ELF-1 (cell line): ENCODE results near the gene RRM2.
"Not testable (repeated sequence)": the region's sequence is repeated elsewhere in the genome, so short reads cannot be mapped to it uniquely, and the experiment has no call there.

Source experiments
- DNase-seq: peaks from one replicate; pipeline ENCODE4 v3.0.0-alpha.2; 2016; ENCODE audit warnings: low read depth, low spot score

The RRM2 gene

DNA sequence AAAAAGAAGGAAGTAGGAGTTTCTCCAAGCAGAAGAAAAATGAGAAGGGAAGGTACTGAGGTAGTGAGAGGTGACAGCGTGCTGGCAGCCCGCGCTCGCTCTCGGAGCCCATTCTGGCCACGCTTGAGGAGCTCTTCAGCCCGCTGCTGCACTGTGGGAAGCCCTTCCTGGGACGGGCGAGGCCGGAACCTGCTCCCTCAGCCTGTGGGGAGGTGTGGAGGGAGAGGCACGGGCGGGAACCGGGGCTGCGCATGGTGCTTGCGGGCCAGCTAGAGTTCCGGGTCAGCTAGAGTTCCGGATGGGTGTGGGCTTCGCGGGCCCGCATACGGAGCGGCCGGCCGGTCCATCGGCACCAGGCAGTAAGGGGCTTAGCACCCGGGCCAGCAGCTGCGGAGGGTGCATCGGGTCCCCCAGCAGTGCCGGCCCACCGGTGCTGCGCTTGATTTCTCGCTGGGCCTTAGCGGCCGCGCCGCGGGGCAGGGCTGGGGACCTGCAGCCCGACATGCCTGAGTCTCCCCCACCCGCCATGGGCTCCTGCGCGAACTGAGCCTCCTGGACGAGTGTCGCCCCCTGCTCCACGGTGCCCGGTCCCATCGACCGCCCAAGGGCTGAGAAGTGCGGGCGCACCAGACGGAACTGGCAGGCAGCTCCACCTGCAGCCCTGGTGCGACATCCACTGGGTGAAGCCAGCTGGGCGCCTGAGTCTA lies 31.2 kb upstream of the RRM2 start:
- no peak for DNase-seq

DNA sequence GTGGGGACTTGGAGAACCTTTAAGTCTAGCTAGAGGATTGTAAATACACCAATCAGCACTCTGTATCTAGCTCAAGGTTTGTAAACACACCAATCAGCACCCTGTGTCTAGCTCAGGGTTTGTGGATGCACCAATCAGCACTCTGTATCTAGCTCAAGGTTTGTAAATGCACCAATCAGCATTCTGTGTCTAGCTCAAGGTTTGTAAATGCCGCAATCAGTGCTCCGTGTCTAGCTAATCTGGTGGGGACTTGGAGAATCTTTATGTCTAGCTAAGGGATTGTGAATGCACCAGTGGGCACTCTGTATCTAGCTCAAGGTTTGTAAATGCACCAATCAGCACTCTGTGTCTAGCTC lies 30.7 kb upstream of the RRM2 start:
- DNase-seq = not testable (repeated sequence)

DNA sequence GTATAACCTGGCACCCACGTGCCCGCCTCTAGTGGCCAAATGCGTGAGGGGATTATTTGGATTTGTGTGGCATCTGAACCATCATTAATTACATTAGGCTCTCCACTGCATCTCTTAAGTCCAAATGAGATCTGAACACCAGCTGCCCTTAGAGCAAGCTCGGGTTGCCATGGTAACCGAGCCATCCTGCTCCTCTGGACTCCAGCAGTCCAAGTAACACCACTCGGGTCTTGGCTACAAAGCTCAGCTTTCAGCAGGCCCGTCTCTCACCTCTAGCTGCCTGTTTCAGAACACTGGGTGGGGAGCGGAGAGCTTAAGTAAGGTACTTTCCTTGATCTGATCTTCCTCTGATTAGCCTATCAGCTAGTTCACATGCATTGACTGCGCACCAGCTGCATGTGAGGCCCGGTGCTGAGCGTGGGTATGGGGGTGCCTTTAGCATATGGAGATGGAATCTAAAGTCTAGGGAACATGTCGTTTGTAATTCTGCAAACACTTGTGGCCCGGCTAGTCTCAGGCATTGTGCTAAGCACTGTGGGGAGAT lies 28.2 kb upstream of the RRM2 start:
- no peak for DNase-seq

DNA sequence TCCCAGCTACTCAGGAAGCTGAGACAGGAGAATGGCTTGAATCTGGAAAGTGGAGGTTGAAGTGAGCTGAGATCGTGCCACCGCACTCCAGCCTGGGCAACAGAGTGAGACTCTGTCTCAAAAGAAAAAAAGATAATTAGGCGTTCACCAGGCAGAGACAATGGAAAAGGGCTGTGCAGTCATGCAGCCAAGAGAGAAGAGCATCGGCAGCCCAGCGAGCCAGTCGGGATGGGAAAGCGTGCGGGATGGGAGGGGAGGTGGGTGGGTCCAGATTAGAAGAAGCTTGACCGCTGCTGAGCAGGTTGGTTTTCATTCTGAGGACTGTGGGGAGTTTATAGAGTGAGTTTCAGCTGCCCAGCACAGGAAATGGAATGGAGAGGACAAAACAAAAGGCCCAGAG lies 27.4 kb upstream of the RRM2 start:
- no peak for DNase-seq

DNA sequence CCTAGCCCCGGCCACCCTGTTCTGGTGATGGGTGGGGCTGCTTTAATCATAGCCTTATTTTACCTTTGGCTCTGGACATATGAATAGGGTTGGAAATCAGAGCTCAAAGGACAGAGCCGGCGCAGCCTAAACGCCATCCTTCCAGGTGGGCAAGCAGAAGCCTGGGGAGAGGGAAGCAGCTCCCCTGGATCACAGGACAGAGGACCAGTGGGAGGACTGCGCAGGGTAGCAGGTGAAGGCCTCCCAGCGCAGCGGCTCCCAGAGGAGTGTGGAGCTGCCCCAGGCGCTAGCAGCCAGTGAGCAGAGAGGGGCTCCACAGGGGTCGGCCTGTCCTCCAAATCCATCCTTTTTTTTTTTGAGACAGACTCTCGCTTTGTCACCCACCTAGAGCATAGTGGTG lies 25.9 kb upstream of the RRM2 start:
- DNase-seq = no peak

DNA sequence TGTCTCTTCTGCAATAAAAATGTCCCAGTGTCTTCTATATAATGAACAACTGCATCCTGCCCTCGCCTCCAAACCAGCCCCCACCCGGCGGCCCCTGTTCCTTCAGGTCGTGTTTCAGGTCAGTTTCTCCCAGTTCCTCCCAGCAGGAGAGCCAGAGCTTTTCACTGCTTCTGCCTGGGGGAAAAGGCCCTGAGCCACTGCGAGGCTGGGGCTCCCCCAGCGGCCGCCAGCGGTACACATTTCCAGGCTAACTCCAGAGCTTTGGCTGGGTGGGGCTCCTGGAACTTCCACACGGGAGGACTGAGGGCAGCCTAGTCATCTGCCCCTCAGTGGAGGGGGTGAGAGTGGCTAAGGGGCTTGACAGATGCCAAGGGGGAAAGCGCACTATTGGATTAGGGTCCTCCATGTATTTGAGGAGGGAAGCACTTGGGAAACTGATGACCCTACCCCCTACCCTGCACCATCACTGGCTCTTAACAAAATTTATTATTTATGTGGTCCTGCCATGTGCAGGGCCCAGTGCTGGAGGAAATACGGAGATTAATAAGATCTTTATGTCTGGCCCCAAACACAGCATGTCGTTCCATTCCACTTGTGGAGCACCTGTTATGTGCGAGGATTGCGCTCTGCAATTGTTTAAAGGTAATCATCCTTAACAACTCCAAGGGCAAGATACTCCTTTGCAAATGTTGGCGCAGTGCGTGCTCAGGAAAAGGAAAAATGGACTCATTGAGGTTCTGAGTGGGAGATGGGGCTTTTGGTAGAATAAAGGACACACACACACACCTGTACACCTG lies 25.0 kb upstream of the RRM2 start:
- DNase-seq = peak; percentile 90

DNA sequence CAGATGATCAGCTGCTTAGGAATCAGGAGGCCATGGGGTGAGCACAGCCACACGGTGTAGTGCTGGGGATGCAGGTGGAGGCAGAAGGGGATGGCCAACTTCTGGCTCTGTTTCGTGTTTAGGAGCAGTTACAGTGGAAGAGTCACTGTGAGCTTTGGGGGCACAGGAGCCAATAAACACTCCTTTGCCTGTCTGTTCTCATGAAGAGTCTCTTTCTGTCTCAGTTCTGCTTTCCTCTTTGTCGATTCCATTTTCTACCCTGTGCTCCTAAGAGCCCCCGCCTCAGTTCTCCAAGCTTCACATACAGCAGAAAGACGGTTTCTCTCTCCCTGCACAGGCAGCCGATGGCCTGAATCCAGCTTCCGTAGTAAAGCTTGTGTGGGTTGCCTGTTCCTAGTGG lies 21.0 kb upstream of the RRM2 start:
- DNase-seq = no peak

DNA sequence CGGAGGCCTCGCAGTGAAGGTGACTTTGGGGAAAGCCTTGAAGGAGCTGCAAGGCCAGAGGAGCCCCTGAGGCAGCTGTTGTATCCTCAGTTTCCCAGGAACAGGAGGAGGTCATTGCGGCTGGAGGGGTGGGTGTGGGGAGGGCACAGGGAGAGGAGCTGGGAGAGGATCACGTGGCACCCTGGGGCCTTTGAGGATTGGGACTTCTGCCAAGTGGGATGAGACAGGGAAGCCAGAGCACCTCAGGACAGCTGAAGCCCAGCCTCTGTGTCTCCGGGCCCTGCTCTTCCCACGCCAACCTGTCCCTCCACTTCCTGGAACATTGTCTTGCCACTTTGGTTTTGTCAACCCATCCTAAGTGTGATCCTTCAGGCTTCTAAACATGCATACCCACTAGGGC lies 19.4 kb upstream of the RRM2 start:
- DNase-seq = no peak

DNA sequence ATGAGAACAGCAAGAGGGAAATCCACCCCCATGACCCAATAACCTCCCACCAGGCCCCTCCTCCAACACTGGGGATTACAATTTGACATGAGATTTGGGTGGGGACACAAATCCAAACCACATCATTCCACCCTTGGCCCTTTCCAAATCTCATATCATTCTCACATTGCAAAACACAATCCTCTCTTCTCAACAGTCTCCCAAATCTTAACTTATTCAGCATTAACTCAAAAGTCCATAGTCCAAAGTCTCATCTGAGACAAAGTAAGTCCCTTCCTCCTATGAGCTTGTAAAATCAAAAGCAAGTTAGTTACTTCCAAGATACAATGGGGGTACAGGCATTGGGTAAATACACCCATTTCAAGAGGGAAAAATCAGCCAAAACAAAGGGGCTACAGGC lies 17.6 kb upstream of the RRM2 start:
- DNase-seq = not testable (repeated sequence)

DNA sequence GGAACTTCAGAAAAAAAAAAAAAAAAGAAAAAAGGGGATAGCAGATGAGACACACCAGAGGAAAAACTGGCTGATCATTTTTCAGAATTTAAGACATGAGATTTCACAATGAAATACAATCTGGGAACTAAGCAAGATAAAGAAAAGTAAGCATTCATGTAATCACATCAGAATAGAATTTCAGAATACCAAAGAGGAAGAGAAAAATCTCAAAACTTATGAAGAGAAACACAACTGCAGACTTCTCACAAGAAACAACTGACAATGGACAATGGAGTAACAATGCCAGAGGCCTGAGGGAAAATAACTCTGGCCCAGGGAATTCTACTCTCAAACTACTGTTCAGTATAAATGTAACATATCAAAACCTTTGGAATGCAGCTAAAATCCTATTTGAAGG lies 13.2 kb upstream of the RRM2 start:
- DNase-seq = no peak

DNA sequence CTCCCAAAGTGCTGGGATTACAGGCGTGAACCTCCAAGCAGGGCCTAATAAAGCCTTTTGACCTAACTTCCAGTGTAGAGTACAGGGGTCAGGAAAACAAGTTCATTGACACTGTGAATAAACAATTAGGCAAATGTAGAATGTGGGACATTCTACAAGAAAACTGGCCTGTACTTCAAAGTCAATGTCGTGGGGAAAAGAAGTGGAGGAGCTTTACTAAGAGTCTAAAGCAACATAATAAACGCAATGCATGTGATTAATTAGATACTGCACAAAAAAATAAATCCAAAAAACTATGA lies 3.6 kb upstream of the RRM2 start:
- no peak for DNase-seq

DNA sequence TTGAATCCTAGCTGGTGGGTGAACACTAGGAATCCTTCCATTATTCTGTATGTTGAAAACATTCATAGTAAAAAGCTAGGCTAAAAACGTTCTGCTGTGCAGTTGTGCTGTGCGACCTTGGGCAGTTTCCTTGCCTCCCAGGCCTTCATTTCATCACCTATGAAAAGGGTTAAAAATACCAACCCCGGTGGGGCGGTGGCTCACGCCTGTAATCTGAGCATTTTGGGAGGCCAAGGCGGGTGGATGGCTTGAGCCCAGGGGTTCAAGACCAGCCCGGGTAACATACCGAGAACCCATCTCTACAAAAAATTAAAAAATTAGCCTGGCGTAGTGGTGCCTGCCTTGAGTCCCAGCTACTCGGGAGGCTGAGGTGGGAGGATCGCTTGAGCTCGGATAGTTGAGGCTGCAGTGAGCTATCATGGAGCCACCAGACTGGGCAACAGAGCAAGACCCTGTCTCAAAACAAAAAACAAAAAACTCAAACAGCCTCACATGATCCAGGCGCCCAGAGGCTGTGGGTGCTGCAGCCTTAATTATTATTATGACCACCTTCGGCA lies 2.9 kb upstream of the RRM2 start:
- DNase-seq = no peak

DNA sequence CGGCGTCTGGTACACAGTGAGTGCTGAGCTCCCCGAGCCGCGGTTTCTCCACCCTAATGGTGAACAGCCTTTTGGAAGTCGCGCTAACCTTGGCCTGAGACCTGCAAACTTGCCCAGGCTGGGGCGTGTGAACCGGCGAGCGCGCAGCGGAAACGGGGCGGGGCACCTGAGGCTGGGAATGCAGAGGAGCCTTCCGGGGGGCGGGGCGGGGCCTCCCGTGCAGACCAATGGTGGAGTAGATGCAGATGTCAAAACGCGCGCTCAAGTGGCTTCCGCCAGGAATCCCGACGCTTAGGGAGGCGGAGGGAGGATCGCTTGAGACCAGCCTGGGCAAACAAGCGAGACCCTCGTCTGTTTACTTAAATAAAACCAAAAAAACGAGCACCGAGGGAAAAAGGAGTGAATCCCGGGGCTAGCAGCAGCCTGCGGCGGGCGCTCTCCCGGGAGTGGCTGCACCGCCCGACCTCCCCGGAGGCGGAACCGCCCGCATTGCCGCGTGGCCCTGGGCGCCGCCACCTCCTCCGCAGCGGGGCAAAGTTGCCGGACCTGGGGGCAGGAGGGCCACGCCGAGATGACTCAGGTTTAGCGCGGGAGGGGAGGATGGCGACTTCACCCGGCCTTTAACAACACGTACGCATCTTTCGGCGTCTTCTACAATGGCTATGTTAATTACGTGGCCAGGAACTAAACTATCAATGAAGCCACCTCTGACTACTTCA lies 2.2 kb upstream of the RRM2 start:
- DNase-seq = peak; percentile 98

DNA sequence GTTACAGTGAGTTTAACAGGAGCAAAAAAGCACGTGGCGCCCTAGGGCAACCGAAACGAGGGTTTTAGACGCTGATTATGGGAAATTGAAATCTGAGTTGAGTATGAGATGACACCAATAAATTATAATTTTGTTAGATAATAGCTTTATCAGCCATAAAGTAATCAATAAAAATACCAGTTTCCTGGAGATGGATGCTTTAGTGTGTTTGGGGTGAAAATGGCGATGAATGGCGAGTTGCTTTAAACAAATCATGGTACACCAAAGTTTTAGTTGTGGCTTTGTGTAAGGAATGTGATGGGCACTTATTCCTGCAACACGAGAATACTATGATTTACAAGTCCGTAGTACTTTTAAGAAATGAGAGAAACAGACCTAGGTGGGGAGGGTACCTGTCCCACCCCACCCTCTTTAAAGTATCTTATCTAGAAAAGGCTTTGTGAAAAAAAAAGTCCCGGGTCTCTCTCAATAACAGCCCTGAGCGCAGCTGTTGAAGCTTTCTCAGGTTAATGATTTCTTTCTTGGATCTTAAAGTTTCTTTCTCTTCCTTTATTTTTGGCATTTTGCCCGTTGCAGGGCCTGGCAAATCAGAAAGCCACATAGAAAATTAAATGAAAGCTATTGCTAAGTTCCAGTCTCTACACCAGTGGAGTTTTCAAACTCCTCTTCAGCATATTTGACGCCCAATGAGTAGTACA lies 1.5 kb upstream of the RRM2 start:
- no peak for DNase-seq

DNA sequence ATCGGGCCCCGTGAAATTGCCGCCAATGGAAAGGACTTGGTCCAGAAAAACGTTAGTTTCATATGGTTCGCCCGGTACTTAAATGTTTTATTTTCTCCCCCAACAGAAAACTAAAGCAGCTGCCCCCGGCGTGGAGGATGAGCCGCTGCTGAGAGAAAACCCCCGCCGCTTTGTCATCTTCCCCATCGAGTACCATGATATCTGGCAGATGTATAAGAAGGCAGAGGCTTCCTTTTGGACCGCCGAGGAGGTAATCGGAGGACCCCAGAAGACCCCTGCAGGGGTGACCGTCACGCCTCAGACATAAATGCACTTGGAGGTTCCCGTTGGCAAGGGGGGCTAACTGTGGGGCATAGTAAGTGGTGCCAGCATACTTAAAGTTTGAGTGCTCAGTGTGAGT lies 742 bp downstream of the RRM2 start:
- no peak for DNase-seq

DNA sequence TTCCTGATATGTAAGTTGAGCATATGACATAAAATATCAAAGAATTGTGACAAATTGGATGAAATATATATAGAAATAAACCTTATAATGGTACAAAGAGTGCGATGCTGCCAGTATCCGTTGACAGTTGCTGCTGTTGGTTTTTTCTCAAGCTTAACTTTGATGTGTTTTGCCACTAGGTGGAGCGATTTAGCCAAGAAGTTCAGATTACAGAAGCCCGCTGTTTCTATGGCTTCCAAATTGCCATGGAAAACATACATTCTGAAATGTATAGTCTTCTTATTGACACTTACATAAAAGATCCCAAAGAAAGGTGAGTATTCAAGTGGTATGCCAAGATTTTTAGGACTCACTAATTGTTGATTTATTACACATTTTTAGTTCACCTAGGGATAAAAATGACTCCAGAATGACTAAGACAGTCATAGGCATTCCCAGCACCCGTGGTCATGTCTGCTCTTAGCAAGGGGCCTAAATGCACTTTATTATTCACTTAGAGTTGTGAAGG lies 2.1 kb downstream of the RRM2 start:
- DNase-seq = peak; percentile 52

DNA sequence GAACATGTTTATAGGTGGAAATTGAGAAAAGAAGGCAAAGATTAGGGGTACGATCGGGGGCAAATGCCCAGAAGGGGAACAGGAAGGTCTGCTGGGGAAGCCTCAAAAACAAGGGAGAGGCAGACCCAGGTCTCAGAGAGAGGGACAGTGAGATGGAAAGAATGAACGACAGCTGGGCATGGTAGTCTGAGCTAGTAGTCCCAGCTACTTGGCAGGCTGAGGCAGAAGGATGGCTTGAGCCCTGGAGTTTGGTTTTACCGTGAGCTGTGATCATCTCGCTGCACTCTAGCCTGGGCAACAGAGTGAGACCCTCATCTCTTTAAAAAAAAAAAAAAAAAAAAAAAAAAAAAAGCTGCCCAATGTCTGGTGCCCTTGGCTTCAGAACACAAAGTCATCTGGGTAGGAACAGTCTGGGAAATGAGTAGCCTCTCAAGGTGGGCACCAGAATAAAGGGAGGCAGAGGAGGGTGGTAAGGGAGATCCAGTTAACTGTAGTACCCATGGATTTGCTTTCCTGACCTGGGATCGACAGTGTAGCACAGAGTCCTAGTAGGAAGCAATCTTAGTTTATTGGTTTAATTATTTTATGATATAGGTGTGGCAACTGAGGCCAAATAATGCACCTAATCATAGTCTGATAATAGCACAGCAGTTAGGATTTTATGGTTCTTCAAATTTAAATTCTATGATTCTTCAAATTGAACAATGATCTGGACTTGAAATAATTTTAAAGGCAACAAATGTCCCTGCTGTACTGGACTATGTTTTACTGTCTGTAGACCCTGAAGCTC lies 3.5 kb downstream of the RRM2 start:
- DNase-seq = no peak

DNA sequence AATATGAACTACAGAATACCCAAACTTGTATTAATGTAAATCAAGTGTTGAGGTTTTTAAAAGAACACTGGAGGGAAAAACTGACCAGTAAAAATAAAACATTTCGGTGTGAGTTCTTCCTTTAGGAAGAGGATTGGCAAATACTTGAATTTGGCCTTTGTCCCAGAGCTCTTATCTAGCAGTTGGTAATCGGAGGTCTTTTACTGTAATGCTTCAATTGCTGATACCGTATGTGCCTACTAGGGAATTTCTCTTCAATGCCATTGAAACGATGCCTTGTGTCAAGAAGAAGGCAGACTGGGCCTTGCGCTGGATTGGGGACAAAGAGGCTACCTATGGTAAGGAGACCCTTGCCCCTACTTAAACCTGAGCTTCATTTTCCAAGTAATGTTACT lies 4.1 kb downstream of the RRM2 start:
- no peak for DNase-seq

DNA sequence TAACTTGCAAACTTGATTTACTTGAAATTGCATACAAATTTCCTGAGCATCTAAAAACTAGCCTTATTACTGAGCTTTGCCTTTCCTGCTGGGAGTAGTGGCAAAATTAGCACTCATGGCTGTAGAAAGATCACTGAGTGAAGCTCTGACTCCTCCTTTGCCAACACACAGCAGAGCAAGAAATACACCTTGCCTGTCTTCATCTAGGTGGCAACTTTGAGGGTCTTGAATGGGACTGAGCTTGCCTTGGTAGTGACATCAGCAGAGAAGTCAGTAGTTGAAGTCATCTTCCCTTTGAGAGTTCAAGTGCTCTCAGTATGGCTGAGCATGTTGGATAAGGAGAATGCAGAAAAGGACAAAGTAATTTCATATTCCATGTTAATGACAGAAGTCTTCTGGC lies 5.9 kb downstream of the RRM2 start:
- DNase-seq = no peak

DNA sequence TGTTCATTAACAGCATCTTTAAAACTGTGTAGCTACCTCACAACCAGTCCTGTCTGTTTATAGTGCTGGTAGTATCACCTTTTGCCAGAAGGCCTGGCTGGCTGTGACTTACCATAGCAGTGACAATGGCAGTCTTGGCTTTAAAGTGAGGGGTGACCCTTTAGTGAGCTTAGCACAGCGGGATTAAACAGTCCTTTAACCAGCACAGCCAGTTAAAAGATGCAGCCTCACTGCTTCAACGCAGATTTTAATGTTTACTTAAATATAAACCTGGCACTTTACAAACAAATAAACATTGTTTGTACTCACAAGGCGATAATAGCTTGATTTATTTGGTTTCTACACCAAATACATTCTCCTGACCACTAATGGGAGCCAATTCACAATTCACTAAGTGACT lies 7.0 kb downstream of the RRM2 start:
- no peak for DNase-seq

DNA sequence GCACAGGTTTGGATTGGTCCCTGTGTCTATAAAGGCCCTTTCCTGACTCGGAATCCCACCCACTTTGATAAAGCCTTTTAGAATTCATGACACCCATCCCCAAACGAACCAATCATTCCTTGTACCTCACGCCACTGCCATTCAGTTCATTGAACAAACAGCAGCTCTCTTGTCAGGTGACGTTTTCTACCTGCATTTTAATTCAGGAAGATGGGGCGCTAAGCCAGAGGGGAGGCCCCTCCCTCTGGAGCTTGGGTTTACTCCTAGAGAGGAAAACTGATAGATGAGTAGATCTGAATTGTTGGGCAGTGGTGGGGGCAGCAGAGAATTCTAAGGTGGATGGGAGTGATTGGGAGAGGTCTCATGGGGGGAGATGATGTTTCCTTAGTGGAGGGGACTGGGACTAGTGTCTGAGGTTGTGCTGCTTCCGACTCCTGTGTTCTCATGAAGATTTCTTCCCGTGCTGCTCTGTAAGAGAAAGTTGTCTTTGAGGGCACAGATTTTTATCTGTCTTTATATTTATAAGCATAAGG lies 9.6 kb downstream of the RRM2 start:
- no peak for DNase-seq
